ENCODE measurements around the gene RASSF6.
"Not testable (repeated sequence)": the region's sequence is repeated elsewhere in the genome, so short reads cannot be mapped to it uniquely, and the experiment has no call there.

Gene RASSF6

DNA sequence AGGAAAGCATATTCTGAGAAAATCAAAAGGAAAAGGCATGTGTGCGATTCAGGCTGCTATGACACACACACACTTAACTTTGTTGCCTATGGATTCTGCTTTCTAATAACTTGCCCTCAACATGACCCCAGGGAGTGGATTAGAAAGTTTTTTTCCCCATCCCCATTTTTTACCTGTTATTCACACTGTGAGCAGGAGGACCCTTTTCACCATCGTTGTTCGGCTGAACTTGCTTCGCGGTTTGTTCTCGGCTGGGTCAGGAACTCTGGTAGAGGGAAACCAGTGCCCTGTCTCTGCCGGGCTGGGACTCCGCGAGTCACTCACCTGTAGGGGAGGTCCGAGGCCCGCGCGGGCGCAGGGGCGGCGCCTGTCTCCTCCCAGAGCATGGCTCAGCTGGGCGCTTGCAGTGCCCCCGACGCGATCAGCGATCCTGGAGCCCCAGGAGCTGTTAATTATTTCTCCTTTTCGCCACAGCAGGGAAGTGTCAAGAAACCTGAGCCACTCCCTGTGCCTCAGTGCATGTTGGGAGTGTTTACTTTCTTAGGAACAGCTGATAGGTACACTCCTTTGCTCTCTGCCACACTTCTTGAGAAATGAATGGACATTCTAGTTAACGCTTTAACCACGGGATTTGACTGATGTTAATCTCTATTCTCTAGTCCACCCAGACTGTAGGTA, at the start of gene RASSF6:
RASSF6 (minus strand) TSS at position 322 of the 678 bp plus-strand sequence. CDS start 8,641 bp downstream, outside the sequence.
- no peak for DNase-seq

DNA sequence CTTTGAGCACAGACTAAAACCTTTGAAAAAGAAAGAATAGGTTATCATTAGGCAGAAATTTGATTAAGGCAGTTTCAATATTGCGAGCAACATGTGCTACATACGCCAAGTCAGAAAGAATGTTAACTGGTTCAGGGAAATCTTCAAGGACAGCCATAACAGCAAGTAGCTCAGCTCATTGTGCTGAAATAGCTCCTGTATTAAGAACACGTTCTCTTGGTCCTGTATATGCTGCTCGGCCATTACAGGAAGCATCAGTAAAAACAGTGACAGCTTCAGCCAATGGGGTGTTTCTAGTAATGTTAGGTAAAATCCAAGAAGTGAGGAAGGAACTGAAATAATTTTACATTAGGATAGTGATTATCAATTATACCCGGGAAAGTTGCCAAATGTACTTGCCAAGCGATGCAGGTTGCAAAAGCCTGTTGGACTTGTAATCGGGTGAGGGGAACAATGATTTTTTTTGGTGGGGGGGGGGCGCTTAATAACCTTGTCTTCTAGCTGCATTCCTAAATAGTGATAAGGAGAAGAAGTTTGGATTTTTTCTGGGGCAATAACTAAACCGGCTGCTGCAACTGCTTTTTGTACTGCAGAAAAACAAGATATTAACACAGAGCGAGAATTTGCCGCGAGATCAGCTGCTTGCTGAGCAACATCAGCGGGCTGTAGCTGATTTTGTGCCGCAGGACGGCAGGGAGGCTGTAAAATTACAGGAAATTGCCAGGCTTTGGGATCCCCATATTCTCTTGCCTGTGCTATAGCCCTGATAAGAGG, 49.4 kb upstream of the RASSF6 start:
- DNase-seq, result no peak

- no peak for DNase-seq
Observed at GRCh38 chr4:73668782-73669201, 48.6 kb upstream of the RASSF6 start.

- peak; percentile 4 for DNase-seq
Observed at GRCh38 chr4:73665924-73666323, 45.7 kb upstream of the RASSF6 start.

GRCh38 chr4:73664470-73664869, 44.2 kb upstream of the RASSF6 start:
- DNase-seq, result no peak

DNA sequence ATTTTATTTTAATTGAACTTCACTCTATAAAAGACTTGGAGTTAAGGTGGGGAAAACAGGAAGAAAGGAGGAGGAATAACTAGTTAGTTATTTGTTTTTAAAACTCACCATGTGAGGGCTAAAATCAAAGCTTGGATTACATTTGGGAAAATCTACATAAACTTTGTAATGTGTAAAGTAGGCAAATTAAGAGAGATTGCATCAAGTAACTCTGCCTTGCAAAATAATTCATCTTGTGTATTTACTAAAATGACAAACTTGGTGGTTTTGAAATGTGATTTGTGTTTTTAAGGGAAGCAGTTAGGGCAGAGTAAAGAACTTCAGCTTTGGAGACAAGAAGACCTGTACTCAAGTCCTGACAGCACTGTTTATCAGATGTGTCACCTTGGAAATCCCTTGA, 43.3 kb upstream of the RASSF6 start:
- no peak for DNase-seq

DNA sequence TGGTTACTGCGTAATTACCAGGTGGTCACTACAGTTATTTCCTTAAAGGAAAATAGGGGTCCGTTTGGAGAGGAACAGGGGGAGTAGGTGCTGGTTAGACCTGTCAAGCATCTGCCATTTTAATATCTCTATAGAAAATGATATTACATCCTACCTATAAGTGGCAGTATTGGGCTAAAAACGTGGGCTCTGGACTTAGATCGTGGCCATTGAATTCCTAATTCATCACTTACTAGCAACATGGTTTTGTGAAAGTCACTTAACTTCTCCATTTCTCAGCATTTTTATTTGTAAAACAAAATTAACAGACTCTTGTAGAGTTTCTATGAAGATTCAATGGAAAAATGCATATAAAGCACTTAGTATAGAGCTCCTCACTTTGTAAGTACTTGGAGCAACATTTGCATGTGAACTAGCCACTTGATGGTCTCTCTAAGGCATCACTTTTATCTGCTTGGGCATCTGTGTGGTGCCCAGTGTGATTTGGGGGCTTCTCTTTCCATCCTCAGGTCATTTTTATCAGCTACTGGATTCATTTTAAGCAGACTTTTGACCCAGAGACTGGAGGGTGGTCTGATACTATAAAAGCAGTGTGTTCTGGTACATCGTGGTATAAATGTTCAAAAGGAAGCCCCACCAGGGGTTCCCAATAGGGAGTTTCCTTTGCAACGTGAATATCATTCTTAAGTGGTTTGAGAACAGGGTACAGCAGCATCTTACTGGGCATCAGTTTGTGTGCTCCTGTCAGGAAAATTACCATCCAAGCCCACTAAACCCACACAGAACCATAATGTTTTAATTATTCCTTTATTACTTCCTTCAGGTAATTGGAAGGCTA, 42.7 kb upstream of the RASSF6 start:
- peak; percentile 35 for DNase-seq

DNA sequence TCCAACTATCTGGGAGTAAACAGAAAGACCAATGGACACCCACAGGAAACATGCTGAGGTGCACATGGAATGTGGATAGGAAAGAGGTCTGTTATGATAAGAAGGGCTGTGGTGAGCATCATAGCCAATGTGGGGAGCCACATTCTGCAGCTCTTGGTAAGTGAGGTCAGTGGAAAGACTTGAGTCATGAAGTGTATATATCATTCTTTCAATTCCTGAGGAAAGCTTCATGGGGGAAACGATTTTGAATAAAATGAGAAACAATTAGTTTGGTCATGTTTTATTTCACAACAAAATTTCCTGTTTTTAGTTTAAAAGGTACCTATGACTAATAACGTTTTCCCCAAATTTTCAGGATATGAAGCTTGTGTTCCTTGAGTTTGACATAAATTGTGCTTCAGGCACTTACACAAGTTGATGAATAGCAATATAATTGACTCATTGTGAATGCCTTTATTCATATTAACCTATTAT, 41.4 kb upstream of the RASSF6 start:
- DNase-seq, result peak; percentile 19

GRCh38 chr4:73660808-73661207, 40.6 kb upstream of the RASSF6 start:
- DNase-seq, result no peak

DNA sequence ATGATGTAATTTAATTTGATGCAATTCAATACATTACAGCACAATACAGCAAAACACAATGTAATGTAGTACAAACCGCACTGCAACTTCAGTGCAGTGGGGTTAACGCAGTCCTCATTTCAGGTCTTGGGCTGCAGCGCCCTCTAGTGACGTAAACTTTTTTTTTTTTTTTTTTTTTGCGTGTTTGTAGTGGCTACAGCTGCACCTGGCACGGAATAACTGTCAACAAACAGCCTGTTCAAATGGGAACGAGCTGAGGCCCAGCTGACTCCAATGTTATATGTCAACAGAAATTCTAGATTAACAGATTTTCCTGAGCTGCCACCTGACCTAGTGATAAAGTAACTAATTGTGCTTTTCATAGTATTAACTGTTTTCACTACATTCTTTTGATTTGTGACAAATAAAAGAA, 33.5 kb upstream of the RASSF6 start:
- peak; percentile 13 for DNase-seq

DNA sequence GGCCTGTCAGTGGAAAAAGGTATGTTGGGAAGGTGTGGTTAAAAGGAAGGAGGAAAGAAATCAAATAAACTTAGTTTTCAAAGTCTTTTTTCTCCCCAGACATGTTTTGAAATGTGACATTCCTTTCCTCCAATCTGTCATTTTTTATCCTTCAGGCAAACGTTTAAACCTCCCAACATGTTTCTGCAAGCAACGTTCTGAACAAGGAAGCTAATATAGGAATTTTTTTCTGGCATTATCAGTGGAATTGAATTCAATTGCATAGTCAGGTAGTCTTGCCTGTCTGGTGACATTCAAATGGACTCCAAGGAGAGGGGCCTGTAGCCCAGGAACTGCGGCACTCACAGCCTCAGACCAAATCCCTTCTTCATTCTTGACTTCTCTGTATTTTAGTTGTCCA, 30.0 kb upstream of the RASSF6 start:
- DNase-seq, result no peak

DNA sequence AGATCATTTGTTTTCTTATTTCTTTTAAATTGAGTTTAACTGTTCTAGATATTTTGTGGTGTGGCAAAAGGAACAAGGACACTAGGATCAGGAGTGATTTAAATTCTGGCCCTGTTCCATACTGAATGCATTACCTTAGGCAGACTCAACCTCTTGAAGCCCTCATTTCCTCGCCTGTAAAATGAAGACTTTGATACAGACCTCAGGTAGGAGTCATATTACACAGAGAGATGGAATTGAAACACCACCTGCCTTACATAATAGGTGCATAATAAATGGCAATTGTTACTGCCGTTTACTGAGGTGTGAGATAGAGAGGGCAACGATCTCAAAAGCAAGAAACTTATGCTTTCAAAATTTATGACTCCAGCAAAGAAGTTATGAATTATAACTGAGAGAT, 28.2 kb upstream of the RASSF6 start:
- DNase-seq, result no peak

- DNase-seq, result no peak
Observed at GRCh38 chr4:73646117-73646516, 25.9 kb upstream of the RASSF6 start.

DNA sequence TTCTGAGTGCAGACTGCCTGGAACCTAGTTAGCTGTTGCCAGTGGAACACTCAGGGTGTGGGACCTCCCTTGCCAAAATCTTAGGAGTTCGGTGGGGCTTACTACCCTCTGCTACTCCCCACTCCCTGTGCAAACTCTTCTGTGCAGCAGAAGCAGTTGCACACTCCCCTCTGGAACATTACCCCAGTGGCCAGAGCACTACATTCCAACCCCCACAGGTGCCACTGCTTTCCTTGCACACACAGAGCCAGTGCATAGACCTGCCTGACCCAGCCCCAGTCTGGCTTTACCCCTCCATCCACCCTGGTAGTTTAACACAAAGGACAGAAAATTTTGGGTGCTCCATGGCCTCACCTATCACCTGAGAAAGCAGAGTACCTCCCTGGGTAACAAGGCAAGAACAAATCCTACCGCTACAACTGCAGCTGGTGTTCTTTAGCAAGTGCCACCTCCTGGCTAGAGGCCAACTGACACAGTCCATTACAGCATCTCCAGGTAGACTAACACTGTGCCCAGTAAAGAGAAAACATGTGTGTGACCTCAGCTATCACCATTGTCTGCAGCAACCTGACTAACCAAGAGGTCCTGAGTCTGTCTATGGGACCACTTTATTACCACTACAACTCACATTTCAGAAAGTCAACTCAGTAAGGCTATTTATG, 11.5 kb upstream of the RASSF6 start:
- DNase-seq, result no peak

DNA sequence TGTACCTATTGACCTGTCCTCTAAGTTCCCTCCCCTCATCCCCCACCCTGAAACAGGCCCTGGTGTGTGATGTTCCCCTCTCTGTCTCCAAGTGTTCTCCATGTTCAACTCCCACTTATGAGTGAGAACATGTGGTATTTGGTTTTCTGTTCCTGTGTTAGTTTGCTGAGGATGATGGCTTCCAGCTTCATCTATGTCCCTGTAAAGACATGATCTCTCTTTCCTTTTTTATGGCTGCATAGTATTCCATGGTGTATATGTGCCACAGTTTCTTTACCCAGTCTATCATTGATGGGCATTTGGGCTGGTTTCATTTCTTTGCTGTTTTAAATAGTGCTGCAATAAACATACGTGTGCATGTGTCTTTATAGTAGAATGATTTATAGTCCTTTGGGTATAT, 8.6 kb upstream of the RASSF6 start:
- DNase-seq, result not testable (repeated sequence)

DNA sequence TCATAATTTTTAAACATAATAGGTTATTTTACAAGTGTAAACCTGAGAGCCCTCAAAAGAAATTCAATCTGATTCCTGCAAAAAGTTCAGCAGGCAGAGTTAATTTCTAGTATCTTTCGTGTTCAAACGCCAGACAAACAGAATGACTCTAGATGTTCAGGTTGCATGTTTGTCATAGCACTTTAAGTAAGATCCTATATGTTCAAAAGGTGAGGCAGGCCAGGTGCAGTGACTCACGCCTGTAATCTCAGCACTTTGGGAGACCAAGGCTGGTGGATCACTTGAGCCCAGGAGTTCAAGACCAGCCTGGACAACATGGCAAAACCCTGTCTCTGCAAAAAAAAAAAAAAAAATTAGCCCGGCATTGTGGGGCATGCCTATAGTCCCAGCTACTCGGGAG, 1.1 kb upstream of the RASSF6 start:
- DNase-seq, result no peak

DNA sequence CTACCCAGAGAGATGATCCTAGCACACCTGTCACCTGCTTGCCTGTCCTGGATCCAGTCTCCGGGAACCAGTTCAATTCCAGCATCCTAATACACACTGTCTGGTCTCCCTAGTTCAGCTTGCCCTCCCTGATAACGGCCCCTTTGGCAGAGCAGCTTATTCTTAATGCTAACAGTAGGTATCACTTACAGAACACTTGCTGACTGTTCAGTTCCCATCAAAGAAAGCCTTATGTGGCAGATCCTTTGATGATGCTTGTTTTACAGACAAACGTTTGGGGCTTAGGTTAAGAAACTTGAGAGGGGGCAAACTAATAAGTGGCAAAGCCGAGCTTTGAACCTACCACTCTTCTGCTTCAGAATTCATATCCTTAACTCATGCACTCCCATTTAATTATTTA, 890 bp downstream of the RASSF6 start:
- no peak for DNase-seq

DNA sequence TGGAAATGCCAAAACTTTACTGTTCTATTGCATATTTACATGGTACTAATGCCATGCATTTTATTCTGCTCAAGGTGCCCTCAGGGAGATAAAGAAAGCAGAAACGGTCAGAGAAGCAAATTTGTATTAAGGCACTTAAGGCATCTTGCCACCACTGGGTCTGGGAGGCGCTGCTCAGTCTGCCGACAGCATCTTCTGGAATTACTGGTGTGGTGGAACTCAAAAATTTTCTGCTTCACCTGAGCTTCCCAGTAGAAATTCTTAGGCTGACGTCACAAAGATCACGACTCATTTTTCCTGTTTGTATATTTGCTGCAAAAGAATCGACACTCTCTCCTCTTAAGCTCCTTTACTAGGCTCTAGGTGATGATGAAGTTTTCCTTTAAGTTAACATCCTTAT, 3.0 kb downstream of the RASSF6 start:
- no peak for DNase-seq

GRCh38 chr4:73615613-73616012, 4.6 kb downstream of the RASSF6 start:
- DNase-seq, result no peak

- no peak for DNase-seq
Observed at GRCh38 chr4:73614311-73614867, 5.8 kb downstream of the RASSF6 start.

DNA sequence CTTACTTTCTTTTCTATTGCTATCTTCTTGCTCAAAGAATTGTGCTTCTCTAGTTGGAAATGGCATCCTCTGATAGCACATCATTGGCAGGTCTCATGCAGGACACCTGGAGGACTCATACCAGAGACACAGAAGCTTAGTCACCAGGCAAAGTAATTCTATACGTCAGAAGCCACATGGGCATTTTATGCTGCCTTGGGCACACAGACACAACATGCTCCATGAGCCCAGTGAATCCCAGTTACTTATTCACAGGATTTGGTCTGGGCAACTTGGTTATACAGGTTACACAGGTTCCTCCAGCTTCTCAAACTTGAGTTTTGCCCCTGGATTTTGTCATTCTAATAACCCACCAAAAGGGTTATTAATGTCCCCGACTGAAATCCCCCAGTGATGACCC, 7.1 kb downstream of the RASSF6 start:
- no peak for DNase-seq

- no peak for DNase-seq
Observed at GRCh38 chr4:73612032-73612431, 8.2 kb downstream of the RASSF6 start.

GRCh38 chr4:73609706-73610105, 10.5 kb downstream of the RASSF6 start:
- DNase-seq, result no peak
